Esophagus squamous epithelium (tissue), 5 donors: ENCODE results near the gene SLC12A8. TPM values are rescaled to one million over a fixed set of nuclear protein-coding genes. Genes with fewer than 3 reads are reported as not detected.

ENCODE experiments used
- DNase-seq: peaks from one replicate; lab custom pipeline; 2025; lab: John Stamatoyannopoulos, UW
- H3K27ac ChIP-seq, 4 donors: fragments of 200-600 bp; sonication (generic); one replicate each; pipeline ENCODE4 v1.5.1; 2016 to 2019; ENCODE audit warnings: mild to moderate bottlenecking in 1 of 4
- H3K27me3 ChIP-seq, 4 donors: fragments of 200-600 bp; sonication (generic); 1 replicate in 3 of 4; 2 replicates in 1 of 4; pipeline versions ENCODE4 v1.5.1 to v1.6.0; 2017 to 2021; ENCODE audit warnings: antibody characterized with exemption in 1 of 4
- H3K36me3 ChIP-seq, 3 donors: fragments of 200-600 bp; sonication (generic); one replicate each; pipeline ENCODE4 v1.5.1; 2016 to 2019
- H3K4me1 ChIP-seq, 3 donors: fragments of 200-600 bp; sonication (generic); one replicate each; pipeline ENCODE4 v1.5.1; 2017 to 2019
- H3K4me3 ChIP-seq, 4 donors: fragments of 200-600 bp; sonication (generic); 1 replicate in 3 of 4; 2 replicates in 1 of 4; pipeline ENCODE4 v1.5.1; 2016 to 2019; ENCODE audit warnings: mild to moderate bottlenecking in 2 of 4, moderate library complexity in 1 of 4
- H3K9me3 ChIP-seq, 3 donors: fragments of 200-600 bp; sonication (generic); one replicate each; pipeline ENCODE4 v1.5.1; 2016 to 2019
- POLR2A ChIP-seq, 4 donors: fragments of 450-650 bp; IDR thresholded peaks; one replicate each; pipeline ENCODE4 v1.6.1; 2017; ENCODE audit warnings: antibody characterized with exemption in 4 of 4, mild to moderate bottlenecking in 4 of 4, moderate library complexity in 3 of 4
- WGBS, 2 donors: methylation state at CpG; one replicate each; pipeline ENCODE4 v1.1.5; 2018; 5-methylcytosine and 5-hydroxymethylcytosine counted together
- intact Hi-C: fragments of 100-400 bp; cut with DNase I; formaldehyde crosslinking; loops from one replicate; pipeline ENCODE4 v1.15.0; 2022
- total RNA-seq, 4 donors: library from RNA; depleted of rRNA; stranded (reverse); fragments of >200 nt; gene quantifications; one replicate each; pipeline ENCODE4 v1.1.0, GENCODE V29; 2016
- TF ChIP-seq, protein P1 (sequence below), 6 experiments: fragments of 450-650 bp in 4 of 6; fragments of 200-600 bp in 2 of 6; sonication (generic) in 2 of 6; IDR thresholded peaks; one replicate each; pipeline ENCODE4 v1.5.1; 2016 to 2019; ENCODE audit warnings: antibody characterized with exemption in 6 of 6, mild to moderate bottlenecking in 4 of 6, moderate library complexity in 4 of 6
- donor health status: DM: yes; HTN: yes; CAD: no.

The SLC12A8 gene
- total RNA-seq, 4 donors from 2014 or later = 9.9 to 15.9 (median 13.8) TPM

DNA sequence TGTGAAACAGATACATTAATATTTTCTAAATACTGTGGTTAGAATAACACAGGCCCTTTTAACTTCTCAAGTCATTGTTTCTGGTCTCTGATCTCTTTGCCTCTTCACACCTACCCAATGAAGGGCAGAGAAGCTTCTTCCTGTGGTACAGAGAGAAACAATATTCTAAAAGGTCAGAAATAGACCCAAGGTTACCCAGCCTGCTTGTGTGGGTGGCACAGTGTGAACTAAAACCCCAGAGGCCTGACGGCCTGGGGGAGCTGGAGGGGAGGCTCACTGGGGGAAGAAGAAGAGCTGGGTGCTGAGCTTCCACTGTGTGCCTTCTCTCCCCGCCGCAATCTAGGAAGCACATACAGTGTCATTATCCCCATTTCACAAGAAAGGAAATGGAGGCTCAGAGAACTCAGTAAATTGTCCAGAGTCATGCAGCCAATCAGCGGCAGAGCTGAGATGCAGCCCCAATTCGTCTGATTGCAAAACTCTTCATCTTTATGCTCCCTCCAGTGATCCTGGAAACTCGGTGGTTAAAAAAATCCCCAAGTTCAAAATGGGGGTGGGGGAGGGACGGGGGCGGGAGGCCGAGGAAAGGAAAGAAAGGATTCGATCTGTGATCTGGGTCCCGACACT lies 92.7 kb downstream of the SLC12A8 start:
- Histone ChIP-seq H3K27ac (peak overlapping the region in 2 of 4 donors; percentile 8 to 59), H3K36me3 (no peaks in the 10 kb centered on the region), H3K4me3 (peak overlapping the region in 2 of 4 donors; percentile 12 to 13), H3K9me3 (no peaks in the 10 kb centered on the region), H3K4me1 (peaks cover 20 to 65% (median 38%) of the 10 kb centered on the region in 3 donors), H3K27me3 (no peaks in the 10 kb centered on the region)
- WGBS, 2 donors = 56 to 67% methylated on average over 7 to 11 of the region's 11 CpGs
- no peak for DNase-seq
- intact Hi-C loops = no loop called here
- TF ChIP-seq POLR2A (IDR thresholded peaks at IDR 0.05) = no peak
- TF ChIP-seq, protein P1, sequence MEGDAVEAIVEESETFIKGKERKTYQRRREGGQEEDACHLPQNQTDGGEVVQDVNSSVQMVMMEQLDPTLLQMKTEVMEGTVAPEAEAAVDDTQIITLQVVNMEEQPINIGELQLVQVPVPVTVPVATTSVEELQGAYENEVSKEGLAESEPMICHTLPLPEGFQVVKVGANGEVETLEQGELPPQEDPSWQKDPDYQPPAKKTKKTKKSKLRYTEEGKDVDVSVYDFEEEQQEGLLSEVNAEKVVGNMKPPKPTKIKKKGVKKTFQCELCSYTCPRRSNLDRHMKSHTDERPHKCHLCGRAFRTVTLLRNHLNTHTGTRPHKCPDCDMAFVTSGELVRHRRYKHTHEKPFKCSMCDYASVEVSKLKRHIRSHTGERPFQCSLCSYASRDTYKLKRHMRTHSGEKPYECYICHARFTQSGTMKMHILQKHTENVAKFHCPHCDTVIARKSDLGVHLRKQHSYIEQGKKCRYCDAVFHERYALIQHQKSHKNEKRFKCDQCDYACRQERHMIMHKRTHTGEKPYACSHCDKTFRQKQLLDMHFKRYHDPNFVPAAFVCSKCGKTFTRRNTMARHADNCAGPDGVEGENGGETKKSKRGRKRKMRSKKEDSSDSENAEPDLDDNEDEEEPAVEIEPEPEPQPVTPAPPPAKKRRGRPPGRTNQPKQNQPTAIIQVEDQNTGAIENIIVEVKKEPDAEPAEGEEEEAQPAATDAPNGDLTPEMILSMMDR (IDR thresholded peaks at IDR 0.05) = no peak

DNA sequence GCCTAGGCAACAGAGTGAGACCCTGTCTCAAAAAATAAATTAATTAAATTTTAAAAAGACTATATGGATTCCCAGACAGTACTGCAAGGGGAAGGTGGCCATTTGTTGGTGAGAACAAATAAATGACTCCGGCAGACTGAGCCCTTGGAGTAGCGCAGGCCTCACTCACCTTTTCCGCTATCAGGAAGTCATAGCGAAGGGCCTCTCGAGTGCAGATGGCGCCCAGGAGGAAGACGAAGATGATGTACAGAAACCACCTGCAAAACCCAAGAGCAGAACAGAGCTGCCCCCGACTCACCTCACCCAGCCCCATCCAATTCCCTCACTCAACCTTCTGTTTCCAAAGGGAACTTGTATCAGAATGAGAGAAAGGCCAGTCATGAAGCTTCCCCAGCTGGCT lies 93.9 kb downstream of the SLC12A8 start:
- intact Hi-C loops = no loop called here
- H3K4me3 ChIP-seq = no peak overlapping the region
- no peaks in the 10 kb centered on the region for H3K9me3 ChIP-seq
- peaks cover 20 to 65% (median 38%) of the 10 kb centered on the region in 3 donors for H3K4me1 ChIP-seq
- no peak for DNase-seq
- H3K27me3 ChIP-seq = no peaks in the 10 kb centered on the region
- no peaks in the 10 kb centered on the region for H3K36me3 ChIP-seq
- no peak for TF ChIP-seq POLR2A (IDR thresholded peaks at IDR 0.05)
- TF ChIP-seq, protein P1 (IDR thresholded peaks at IDR 0.05) = no peak
- no peak overlapping the region for H3K27ac ChIP-seq
- WGBS, 2 donors = 98 to 100% methylated on average over 8 of the region's 8 CpGs

DNA sequence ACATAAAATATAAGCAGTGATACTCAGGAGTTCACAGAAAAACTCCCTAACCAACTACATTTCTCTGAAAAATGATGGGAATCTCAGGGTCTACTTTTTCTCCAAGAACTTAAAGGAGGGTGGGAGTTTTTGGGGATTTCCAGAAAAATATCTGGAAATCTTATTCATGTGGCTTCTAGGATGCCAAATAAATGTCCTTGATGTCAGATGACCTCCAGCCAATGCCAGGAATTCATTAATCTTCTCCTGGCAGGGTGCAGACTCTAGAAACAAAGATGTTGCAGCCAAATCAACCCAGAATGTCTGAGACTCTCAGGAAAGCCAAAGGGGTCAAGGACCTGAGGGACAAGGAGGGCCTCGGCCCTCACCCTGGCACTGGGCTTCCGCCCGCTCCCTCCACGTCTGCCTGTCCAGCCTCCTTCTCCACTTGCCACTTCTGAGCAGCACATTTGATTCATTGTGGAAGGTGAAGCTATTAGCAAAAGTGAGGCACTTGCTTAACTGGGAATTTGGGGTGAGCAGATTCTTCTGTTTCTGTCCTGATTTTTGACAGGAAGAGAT lies 94.8 kb downstream of the SLC12A8 start:
- no peak for DNase-seq
- Histone ChIP-seq H3K27me3 (no peaks in the 10 kb centered on the region), H3K9me3 (no peaks in the 10 kb centered on the region), H3K4me1 (peaks cover 20 to 65% (median 38%) of the 10 kb centered on the region in 3 donors), H3K27ac (peak overlapping the region in 1 of 4 donors; percentile 36), H3K36me3 (no peaks in the 10 kb centered on the region), H3K4me3 (no peak overlapping the region)
- intact Hi-C loops = no loop called here
- 59 to 87% methylated on average over 4 of the region's 4 CpGs for WGBS, 2 donors
- TF ChIP-seq, protein P1 (IDR thresholded peaks at IDR 0.05) = no peak
- no peak for TF ChIP-seq POLR2A (IDR thresholded peaks at IDR 0.05)

DNA sequence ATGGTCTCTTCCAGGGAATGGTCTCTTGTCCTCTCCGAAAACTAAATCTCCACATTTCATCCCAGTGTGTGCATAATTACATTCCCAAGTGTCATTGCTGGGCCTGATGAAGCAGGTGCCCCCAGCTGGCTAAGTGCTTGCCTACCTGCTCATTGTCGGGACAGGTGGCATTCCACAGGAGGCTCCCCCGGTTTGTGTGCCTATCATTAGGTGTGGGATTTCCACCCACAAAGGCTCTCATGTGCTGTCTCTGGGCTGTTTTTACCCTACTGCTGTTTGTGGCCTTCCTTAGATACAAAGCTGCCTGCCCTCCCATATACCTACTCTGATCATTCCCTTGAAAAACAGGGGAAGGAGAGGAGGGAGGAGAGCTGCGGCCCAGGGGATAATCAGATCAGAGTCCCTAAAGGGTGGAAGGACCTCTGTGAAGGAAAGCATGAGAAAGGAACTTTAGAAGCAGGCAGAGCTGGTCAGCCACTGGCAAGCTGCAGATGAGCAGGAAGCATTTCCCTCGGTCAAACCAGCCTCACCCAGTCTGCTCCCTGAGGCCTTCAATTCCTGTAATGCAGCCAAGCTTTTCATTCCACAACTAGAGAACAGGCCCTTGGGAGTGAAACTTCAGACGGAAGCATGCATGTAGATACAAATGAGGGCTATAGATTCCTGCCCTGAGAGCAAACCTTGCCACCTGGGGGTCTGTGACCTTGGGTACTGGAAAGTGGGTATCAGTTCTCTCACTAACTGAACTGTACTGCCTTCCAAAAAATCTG lies 96.1 kb downstream of the SLC12A8 start:
- no peak for DNase-seq
- 34 to 42% methylated on average over 4 of the region's 6 CpGs for WGBS, 2 donors
- TF ChIP-seq POLR2A (IDR thresholded peaks at IDR 0.05) = no peak
- TF ChIP-seq, protein P1 (IDR thresholded peaks at IDR 0.05) = no peak

DNA sequence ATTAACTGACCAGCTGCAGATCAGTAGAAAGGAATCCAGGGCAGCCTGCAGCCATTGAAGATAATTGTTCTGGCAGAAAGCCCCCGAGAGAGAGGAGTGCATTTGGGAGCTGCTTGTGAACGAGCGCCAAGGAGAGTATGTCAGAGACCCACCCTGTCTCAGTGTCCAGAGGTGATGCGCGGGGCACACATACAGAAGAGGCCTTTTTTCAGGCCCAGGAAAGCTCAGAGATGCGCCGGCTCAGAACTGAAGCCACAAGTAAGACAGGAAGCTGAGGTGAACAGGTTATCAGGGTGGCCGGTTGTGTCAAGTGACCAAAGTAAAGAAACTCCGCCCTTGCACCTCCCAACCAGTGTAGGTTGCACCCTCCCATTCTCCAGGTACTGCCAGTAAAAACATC lies 96.9 kb downstream of the SLC12A8 start:
- TF ChIP-seq, protein P1 (IDR thresholded peaks at IDR 0.05) = no peak
- no peak for TF ChIP-seq POLR2A (IDR thresholded peaks at IDR 0.05)
- H3K9me3 ChIP-seq = no peaks in the 10 kb centered on the region
- intact Hi-C loops = no loop called here
- H3K4me3 ChIP-seq = no peak overlapping the region
- H3K27me3 ChIP-seq = no peaks in the 10 kb centered on the region
- H3K4me1 ChIP-seq = peaks cover 27 to 61% (median 30%) of the 10 kb centered on the region in 3 donors
- H3K36me3 ChIP-seq = no peaks in the 10 kb centered on the region
- H3K27ac ChIP-seq = peak overlapping the region in 1 of 4 donors; percentile 70
- no peak for DNase-seq
- WGBS, 2 donors = 65 to 74% methylated on average over 9 of the region's 9 CpGs

More for the DNA sequence above, 96.1 kb downstream of the SLC12A8 start:
- Histone ChIP-seq H3K4me1 (peaks cover 20 to 62% (median 36%) of the 10 kb centered on the region in 3 donors), H3K9me3 (no peaks in the 10 kb centered on the region), H3K27me3 (no peaks in the 10 kb centered on the region), H3K4me3 (no peak overlapping the region), H3K27ac (peak overlapping the region in 3 of 4 donors; percentile 40 to 70 (median 53)), H3K36me3 (no peaks in the 10 kb centered on the region)
- intact Hi-C loops = no loop called here
